Islet of Langerhans (tissue), 1 donor: ENCODE data around the gene CTSA.

Experiments
- FAIRE-seq: peaks from one replicate; lab custom pipeline; 2011; peaks lifted over from hg19 to GRCh38; lab: Jason Lieb, UNC

Gene CTSA

GRCh38 chr20:45940469-45940868 is 49.3 kb downstream of the CTSA start:
- FAIRE-seq = no peak

- FAIRE-seq = no peak
Measured at GRCh38 chr20:45943613-45944012, 52.5 kb downstream of the CTSA start.

- FAIRE-seq = no peak
Measured at GRCh38 chr20:45944151-45944964, 53.2 kb downstream of the CTSA start.

GRCh38 chr20:45944965-45945677 is 54.0 kb downstream of the CTSA start:
- no peak for FAIRE-seq

- no peak for FAIRE-seq
Measured at GRCh38 chr20:45945678-45946148, 54.6 kb downstream of the CTSA start.

- FAIRE-seq = no peak
Measured at GRCh38 chr20:45946149-45946970, 55.2 kb downstream of the CTSA start.

GRCh38 chr20:45947110-45947866 is 56.2 kb downstream of the CTSA start:
- FAIRE-seq = no peak

- FAIRE-seq = no peak
Measured at GRCh38 chr20:45948261-45948733, 57.2 kb downstream of the CTSA start.
